NOMO-1 treated with DMSO at 0.1 percent for 48 hours (cell line): ENCODE results near the gene FAM241B.

Experiments
- DNase-seq: peaks from one replicate; lab custom pipeline; 2025; ENCODE audit not compliant: unreplicated experiment; lab: John Stamatoyannopoulos, UW

FAM241B gene

DNA sequence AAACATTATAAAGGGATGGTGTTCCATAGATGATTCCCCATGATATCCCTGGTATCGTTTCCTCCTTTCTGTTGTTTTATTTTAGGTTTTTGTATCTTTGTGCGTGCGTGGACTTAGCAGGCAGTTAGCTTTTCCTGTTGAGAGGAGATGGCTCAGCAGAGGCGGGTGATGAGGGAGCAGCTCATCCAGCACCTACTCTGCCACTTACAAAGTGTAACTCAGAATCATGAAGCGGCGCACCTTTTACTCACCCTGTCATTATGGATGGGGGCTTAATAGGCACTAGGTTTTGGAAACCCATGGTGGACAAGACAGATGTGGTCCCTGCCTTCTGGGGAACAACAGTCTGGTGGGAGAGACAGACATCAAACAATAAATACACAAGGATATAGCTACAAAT lies 17.1 kb downstream of the FAM241B start:
- no peak for DNase-seq

DNA sequence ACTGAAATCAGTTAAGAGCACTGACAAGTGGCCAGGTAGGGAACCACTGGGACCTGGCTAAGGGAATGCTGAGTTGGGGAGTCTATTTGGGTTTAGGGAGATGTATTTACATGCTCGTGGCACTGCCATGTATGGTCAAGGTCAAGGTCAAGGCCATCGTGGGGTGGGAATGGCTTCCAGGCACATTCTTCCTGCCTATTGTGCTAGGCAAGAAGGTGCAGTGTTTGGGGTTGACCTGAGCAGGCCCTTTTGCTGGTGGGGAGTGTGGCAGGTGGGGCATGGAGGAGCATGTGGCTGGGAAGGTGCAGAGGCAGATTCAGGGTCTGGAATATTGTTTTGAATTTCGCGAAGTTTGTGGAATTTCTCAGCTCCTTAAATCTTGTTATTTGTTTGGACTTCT lies 17.8 kb downstream of the FAM241B start:
- no peak for DNase-seq

DNA sequence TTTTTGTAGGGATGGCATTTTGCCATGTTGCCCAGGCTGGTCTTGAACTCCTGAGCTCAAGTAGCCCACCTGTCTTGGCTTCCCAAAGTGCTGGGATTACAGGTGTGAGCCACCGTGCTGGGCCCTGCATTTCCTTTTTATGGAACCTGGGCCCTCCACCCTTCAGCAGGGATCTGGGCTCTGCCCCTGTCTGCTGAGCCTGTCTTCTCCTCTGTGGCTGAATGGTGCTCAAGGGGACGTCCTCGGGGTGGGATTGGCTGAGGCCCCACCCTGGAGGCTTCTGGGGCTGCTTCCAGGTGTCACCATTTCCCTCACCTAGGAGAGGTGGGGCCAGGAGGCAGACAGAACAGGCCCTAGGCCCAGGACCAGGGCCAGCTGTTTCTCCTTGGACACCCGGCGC lies 18.4 kb downstream of the FAM241B start:
- no peak for DNase-seq

GRCh38 chr10:69649786-69650550 lies 19.9 kb downstream of the FAM241B start:
- DNase-seq = no peak

DNA sequence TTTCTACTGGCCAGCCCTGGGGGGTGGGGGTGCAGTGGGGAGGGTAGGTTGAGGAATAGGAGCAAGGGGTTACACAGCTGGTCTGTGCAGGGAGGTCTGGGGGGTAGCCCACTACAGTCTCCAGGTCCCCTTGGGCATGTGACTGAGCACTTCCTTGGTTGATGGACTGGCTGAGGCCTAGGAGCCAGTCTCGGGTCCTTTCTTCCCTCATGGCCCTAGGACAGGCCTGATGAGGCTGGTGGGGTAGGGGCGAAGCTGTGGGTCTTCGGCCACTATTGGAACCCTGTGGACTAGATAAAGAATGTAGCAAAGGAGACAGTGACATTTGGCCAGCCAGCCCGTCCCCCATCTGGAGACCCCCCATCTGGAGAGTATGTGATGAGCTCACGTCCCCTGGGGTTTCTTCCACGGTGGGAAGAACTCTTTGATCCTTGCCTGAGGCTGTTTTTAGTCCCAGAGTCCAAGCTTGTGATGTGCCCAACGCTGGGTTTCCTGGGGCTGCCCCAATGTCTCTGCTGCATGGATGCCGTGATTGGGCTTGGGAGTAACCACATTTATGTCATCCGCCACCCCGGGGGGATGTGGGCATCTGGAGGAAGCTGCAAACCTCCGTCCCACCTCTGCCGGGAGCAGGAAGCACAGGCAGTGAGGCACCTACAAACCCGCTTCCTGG lies 20.7 kb downstream of the FAM241B start:
- no peak for DNase-seq

DNA sequence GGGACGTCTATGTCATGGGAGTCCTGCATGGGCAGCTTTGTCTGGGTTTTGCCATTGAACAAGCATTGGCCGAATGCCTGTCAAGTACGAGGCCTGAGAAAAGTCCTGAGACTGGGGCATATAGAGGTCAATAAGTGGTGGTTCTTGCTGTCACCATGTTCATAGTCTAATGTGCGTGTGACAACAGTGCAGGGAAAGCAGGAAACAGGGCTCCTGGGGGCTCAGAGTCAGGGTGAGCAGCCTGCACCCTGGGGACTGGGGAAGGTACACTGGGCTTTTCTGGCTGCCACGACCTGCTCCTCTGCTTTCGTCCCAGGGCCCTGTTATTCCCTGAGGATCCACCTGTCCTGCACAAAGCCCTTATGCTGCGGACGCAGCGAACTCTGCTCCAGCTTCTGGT lies 21.3 kb downstream of the FAM241B start:
- no peak for DNase-seq

- DNase-seq = no peak
These were observed 22.2 kb downstream of the FAM241B start for GRCh38 chr10:69652111-69652856.

GRCh38 chr10:69652857-69653199 lies 22.8 kb downstream of the FAM241B start:
- no peak for DNase-seq

DNA sequence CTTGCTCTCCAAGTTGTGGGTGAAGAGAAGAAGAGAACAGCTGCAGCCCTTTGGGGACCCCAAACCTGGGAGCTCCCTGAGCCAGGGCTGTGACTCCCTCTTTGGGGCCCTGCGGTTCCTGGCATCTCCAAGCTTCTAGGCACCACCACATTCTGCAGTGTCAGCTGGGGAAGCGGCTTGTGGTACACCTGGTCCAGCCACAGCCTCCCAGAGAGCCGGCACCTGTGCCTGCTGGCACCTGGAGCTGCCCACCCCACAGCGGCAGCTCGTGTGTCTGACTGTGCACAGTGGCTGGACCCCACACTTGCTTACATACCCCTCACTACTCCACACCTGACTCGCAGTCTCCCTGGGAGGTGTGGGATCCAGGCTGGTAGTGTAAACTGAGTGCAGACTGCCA lies 23.5 kb downstream of the FAM241B start:
- DNase-seq = no peak

- no peak for DNase-seq
These were observed 25.2 kb downstream of the FAM241B start for GRCh38 chr10:69655124-69655867.

DNA sequence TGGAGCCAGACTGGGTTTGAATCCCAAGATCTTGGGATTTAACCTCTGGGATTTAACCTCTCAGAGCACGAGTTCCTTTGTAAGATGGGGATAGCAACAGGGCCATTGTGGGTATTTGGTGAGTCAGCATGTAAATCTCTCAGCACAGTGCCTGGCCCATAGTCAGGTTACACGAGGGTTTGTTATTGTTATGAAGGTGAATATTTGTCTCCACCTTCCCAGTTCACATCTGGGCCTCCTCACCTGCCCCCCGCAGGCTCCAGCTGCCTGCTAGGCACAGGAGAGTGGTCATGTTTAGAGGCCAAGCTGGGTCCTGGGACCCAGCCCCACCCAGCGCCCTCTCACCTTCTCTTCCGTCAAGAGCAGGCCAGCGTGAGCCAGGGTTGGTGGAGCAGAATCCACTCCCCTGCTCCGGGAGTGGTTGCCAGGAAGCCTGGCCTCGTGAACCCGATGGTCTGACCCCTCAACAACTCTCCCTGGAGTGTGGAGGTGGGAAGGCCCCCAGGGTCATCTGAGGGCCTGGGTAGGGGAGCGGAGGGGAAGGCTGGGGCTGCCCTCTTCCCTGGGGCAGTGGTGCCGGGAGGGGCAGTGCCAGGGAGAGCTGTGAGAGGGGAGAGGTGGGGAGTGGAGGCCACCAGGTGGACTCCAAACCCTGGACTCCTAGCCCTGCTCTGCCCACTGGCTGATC lies 26.0 kb downstream of the FAM241B start:
- no peak for DNase-seq

DNA sequence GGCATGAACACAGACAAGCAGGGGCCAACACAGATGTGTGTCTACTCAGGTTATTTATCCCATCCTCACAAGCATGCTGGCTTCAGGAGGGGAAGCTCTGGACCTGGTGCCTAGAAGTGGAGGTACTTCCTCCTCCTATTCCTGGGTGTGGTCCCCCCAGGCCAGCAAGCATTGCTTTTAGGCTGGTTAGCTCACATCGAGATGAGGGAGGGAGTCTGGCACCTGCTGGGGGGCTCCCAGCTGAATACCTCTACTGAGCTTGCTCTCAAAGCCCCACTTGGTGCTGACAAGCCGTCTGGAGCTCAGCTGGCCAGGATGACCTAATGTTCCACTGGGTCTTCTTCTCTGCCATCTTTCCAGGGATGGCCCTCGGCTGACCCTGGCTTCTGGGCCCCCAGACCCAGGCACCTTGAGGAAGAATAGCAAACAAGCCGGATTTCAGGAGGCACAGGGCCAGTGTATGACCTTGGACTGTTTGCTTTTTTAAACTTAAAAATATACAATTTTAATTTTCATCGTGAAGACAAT lies 26.8 kb downstream of the FAM241B start:
- no peak for DNase-seq

GRCh38 chr10:69657430-69657829 lies 27.4 kb downstream of the FAM241B start:
- DNase-seq = no peak

GRCh38 chr10:69657866-69658265 lies 27.8 kb downstream of the FAM241B start:
- DNase-seq = no peak

DNA sequence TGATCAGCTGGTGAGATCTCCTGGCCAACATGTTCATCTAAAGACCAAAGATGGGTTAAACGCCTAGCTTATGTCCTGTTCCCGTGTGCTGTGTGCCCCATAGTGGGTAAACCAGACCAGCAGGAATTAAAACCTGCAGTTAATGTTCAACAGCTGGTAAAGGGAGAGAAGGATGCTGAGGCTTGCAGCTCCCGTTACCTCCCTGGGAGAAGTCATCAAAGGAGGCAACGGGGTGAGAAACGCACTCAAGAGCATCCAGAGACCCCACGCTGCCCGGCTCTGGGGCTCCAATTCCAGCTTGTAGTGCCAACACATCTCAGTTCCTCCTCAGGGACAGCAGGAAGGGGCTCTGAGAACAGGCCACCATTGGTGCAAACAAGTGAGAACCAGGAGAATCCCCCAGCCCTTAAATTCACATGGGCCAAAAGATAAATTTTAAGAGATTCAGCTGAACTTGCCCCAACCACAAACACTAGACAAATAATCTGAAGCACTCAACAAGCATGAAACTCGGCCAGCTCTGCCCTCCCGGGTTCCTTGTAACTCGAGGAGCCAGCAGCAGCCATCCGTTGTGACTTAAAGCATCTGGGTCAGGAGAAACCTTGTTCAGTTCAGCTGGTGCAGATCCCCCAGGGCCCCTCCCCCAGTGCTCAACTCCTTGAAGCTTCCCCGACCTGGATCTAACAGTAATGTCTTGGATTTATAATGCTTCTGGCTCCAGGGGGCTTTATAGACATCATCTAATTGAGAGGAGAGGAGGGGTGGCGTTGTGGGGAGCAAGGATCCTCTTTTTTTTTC lies 29.4 kb downstream of the FAM241B start:
- DNase-seq = no peak

GRCh38 chr10:69660296-69660695 lies 30.2 kb downstream of the FAM241B start:
- DNase-seq = no peak

GRCh38 chr10:69661414-69662172 lies 31.5 kb downstream of the FAM241B start:
- DNase-seq = no peak

DNA sequence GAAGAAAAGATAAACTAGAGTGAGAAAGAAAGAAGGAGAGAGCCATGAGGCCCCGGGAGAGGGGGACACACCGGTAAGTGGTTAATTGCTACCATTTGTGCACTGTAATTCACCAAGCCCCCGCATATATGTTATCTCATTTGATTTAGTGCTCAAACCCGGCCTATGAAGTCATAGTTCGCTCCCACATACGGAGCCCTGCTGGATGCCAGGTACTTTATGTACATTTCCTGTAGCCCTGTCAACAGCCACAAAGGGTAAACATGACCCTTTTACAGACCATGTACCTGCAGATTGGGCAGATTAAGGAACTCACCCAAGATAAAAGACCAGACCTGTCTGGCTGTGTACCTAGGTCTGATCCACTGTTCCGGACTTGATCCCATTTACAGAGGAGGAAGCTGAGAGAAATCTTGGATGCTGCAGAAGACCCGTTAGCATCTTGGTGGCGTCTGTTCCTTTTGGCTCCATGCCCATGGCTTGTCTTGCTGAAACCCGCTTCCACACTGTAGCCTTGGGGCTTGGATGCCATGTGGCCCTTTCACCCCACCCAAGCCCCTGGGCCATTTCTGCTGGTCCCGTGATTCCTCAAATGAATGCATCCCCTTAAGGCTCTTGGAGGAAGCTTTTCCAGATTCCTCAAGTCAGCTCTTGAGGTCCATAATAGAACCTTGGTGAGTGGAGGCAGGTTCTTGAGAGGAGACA lies 32.3 kb downstream of the FAM241B start:
- no peak for DNase-seq
